A204.1 (cell line): ENCODE data around the gene SPATA3.
A peak's percentile ranks its signal among the peaks of the same experiment; 100 is the strongest.

Experiments
- FAIRE-seq: peaks from 2 replicates; lab custom pipeline; 2012; peaks lifted over from hg19 to GRCh38; lab: Jason Lieb, UNC

Gene SPATA3

DNA sequence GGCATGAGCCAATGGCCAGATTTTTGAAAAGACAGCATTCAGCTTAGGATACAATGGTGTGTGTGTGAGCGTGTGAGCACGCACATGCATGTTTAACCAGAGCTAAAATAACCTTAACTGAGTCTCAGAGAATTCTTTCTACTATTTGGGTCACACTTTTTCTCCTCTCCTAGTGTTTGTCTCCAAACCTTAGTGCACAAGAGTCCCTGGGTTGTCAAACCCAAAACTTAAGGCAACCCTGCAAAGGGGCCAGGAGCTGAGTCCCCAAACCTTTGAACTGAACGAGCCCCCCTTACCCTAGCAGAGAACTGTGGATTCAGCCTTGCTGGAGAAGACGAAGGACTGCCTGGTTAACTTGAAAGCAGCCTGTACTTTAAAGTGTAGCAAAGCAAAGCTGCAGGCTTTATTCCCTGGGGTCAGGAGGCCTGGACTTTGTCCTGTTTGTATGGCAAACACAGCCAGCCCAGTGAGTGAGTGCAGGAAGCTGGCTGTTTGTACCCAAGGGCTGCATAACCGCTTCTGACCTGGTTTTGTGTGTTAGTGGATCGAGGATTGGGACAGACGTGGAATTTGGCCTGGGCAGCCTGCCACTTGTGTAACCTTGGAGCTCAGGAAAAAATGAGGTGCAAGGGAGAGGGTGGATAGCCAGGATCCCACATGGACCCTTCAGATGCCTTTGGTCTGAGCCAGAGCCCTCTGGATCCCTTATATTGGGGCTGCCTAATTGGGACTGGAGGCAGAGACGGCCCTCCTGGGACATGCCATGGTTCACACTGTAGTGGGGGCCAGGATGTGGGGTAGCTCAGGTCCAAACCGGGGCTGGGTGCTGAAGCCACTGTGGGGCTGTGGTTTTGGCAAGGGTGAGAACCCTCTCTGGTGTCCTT lies 54.3 kb downstream of the SPATA3 start:
- no peak for FAIRE-seq

DNA sequence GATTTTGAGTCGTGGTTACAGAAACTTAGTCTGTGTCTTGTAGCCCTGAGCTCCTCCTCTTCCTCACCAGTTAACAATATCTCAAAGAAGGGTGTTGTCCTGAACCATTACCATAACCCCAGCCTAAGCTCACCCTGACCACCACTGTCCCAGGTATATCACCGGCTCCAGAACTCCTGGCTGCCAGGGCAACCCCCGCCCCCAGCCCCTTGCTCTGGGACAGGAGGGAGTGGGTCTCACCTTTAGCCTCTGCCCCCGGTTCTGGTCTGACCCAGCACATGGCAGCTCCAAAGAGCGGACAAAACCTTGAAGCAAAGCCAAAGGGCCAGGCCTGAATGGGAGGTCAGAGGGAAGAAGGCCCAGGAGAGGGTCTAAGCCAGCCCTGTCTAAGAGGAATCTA lies 55.2 kb downstream of the SPATA3 start:
- FAIRE-seq = no peak

DNA sequence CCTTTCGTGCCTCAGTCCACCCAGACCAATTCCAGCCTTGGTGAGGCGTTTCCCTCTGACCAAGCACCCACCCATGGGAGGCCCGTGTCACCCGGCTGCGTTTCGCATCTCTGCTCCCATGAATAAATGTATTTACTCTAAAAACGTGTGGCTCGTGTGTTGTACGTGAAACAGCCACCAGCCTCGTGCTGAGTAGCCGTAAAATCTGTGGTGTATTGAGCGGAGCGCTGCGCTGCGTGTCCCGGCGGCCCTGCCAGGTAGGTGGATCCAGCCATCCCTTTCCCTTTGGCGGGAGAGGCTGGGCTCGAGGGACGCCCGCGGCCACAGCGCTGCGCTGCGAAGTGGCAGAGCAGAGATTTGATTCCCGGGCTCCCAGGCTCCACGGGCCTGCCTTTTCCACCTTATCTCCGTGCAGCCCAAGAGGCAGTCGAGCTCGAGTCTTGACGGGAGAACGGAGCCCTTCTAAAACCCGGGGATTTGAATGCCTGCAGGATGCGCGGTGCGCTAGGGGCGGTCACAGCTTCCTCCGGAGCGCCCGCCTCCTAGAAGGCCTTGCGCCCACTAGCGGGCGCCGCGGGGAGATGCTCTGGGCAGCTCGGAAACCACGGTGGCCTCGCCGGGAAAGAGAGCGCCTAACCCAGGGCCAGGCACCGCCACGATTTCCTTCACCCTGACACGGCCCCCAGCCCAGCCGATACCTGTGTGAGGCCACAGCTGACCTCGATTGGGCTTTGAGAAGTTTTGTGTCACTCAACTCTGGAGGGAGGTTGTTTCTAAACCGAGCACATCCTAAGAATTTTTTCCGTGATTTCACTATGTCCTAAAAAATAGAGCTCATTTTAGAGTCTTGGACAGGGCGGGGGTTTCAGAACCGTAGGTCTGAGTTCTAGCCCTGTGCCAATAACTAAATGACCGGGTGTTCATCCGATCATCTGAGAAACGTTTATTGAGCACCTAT lies 56.9 kb downstream of the SPATA3 start:
- FAIRE-seq = no peak

DNA sequence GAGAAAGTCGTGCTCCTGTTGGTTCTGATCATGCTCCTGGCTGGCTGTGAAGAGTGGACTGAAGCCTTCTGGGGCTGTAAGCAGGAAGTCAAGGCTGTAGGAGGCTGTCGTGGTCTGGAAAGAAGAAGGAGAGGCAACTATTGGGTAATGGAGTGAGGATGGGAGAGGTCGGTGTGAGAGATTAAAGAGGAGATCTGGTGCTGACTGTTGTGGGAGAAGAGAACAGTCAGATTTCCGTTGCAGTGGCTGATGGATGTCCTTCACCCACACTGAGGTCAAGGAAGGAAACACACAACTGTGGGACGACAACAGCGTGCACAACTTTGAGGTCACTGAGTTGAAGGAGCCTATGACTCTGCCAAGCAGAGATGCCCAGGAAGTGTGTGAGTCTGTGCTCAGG lies 57.9 kb downstream of the SPATA3 start:
- FAIRE-seq = no peak

DNA sequence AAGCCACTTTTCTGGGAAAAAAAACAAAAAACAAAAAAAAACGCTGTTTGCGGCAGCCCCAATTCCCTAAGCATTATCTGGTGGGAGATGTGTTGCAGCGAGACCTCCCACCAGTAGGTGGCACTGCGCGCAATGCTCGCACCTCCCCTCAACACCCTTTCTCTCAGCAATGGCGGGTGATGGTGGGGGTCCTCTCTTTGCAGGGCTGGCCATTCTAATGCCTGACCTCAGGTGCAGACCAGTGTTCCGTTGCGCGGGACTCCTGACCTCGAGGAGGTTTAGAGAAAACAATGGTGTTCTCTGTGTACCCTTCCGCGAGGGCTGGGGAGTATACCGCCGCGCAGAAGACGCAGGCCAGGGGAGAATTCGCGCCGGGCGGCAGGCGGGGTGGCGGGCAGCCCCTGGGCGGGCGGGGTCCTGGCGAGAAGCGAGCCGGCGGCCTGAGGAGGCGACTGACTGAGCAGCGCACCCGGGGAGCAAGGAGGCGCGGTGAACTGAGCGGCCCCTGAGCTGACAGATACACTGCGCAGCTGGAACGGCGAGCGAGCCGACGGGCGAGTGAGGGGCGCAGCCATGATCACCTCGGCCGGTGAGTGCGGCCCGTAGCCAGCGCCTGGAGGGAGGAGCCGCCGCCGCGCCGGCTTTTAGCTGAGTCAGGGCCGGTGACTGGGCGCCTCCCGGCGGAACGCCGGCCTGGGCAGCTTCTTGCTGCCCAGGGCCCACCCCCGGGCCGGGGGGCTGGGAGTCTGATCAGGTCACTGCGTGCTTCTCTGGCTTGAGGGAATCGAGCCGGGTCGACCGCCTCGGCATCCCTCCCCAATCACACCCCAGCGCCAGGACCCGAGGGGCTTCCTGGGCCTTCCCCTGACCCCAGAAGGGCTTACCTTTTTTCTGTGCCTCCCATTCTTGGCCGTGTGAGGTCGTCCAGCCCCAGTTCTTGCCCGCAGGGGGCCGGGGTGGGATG lies 60.8 kb downstream of the SPATA3 start, which contains the start of gene PSMD1:
Gene PSMD1 (plus strand): TSS at position 415 of the 964 bp plus-strand sequence. CDS start 159 bp downstream, at position 574.
- FAIRE-seq = peak; percentile 83

DNA sequence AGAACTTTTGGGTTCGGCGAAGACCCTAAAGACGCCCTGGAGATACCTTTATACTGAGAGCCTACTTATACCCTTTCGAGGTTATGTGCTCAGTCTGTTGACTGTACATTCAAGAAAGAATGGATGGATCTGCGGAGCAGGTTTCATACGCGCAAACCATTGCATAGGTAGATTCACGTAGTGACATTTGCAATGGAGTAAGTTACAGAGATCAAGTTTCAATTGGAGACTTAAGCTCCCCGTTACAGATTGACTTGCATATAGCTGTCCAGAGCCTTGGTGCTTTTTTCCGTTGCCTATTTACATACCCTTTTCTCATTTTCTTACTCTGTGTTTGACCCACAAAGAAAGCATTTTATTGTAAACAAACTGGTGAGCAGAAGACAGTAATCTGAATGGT lies 61.7 kb downstream of the SPATA3 start:
- FAIRE-seq = no peak
